GM18861 (cell line): ENCODE results near the gene C1orf232.

ENCODE experiments used
- ATAC-seq: cut with Tn5 transposase; IDR thresholded peaks from one replicate; pipeline ENCODE4 v1.9.1; 2021; ENCODE audit not compliant: unreplicated experiment

Gene C1orf232

DNA sequence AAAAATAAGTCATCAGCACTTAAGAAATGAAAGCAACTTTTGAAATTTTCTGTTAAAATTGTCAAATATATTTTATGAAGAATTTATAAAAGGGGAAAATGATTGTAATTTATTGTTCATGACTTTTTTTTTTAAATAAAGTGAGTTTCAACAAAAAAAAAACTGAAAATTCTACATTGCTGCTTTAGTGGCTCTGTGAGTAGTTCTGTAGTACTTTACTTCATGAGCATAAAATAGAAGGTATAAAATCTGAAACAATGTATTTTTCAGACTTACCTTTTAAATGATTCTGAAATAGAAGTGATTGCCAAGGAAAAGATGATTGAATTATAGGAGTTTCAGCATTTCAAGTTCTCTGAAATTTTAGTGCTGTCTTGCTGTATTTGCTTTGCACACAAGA is 43.4 kb downstream of the C1orf232 start:
- no peak for ATAC-seq

- no peak for ATAC-seq
Measured at GRCh38 chr1:26124418-26125331, 44.1 kb downstream of the C1orf232 start.

- no peak for ATAC-seq
Measured at GRCh38 chr1:26122988-26123973, 45.5 kb downstream of the C1orf232 start.

- ATAC-seq = no peak
Measured at GRCh38 chr1:26121854-26122773, 46.6 kb downstream of the C1orf232 start.

DNA sequence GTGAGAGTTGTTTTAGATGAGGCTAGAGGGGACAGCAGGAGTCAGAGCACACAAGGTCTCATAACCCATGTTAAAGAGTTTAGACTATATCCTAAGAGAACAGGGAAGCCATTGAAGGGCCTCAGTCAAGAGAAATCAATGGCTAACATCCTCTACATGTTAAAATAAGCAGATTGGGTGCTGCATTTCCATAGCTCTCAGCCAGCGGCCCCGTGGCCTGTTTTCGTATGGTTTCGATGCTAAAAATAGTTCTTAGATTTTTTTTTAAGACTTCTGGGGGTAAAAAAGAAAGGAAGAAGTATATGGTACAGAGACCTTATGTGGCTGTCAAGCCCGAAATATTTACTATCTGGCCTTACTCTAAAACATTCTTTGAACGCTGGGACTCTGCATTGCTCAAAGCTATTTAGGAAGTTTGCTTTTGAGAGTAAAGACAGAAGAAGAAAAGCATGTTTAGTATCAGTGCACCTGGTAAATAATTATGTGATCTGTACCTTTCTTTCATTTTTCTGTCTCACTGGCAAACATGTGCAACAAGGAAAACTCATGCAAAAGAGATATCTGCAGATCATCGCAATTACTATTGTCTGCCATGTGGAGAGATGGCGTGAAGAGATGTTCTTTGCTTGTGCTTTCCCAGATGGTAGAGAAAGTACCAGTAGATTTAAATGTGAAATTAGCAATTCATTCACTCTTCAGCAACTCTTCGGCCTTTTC is 48.7 kb downstream of the C1orf232 start:
- no peak for ATAC-seq

- ATAC-seq = no peak
Measured at GRCh38 chr1:26114165-26114927, 54.4 kb downstream of the C1orf232 start.
